Astrocyte (in vitro differentiated cells and primary cell): ENCODE data around the gene PHACTR4. TPM values are rescaled to one million over a fixed set of nuclear protein-coding genes. Genes with fewer than 3 reads are reported as not detected.
A peak's percentile ranks its signal among the peaks of the same experiment; 100 is the strongest.

ENCODE experiments used
- DNase-seq: peaks from one replicate; pipeline ENCODE4 v3.0.0-alpha.2; 2010; ENCODE audit warnings: low read depth
- FAIRE-seq: peaks from 2 replicates; lab custom pipeline; 2011; peaks lifted over from hg19 to GRCh38; lab: Jason Lieb, UNC
- H2AFZ ChIP-seq: 2 replicates; pipeline ENCODE4 v1.6.0; 2012; ENCODE audit warnings: low read depth, low read length, inconsistent platforms
- H3K27ac ChIP-seq: 2 replicates; pipeline ENCODE4 v1.5.1; 2011; ENCODE audit warnings: low read depth, low read length, inconsistent platforms
- H3K27me3 ChIP-seq: 2 replicates; pipeline ENCODE4 v1.6.0; 2011; ENCODE audit warnings: low read length, inconsistent platforms; ENCODE audit not compliant: insufficient read depth
- H3K36me3 ChIP-seq: 2 replicates; pipeline ENCODE4 v1.5.1; 2011; ENCODE audit warnings: low read length, inconsistent platforms; ENCODE audit not compliant: insufficient read depth
- H3K4me1 ChIP-seq: 2 replicates; pipeline ENCODE4 v1.5.1; 2011; ENCODE audit warnings: low read length, inconsistent platforms; ENCODE audit not compliant: insufficient read depth
- H3K4me2 ChIP-seq: 2 replicates; pipeline ENCODE4 v1.6.0; 2012; ENCODE audit warnings: low read length, inconsistent platforms
- H3K4me3 ChIP-seq: 2 replicates; pipeline ENCODE4 v1.5.1; 2011; ENCODE audit warnings: low read depth, mild to moderate bottlenecking, low read length, inconsistent platforms; ENCODE audit not compliant: insufficient read depth
- H3K79me2 ChIP-seq: 2 replicates; pipeline ENCODE4 v1.6.0; 2012; ENCODE audit warnings: mild to moderate bottlenecking, low read length, inconsistent platforms; ENCODE audit not compliant: insufficient read depth
- H3K9ac ChIP-seq: 2 replicates; pipeline ENCODE4 v1.6.0; 2012; ENCODE audit warnings: mild to moderate bottlenecking, low read length, inconsistent platforms
- H3K9me3 ChIP-seq: 2 replicates; pipeline ENCODE4 v1.5.1; 2012; ENCODE audit warnings: low read depth, mild to moderate bottlenecking, low read length, inconsistent platforms; ENCODE audit not compliant: insufficient read depth
- H4K20me1 ChIP-seq: 2 replicates; pipeline ENCODE4 v1.6.0; 2012; ENCODE audit warnings: low read length, inconsistent platforms; ENCODE audit not compliant: insufficient read depth
- H3K27ac Mint-ChIP-seq: one replicate; pipeline ENCODE4 v1.8.0; 2021; ENCODE audit warnings: mild to moderate bottlenecking, mixed read lengths; ENCODE audit not compliant: unreplicated experiment
- H3K27me3 Mint-ChIP-seq: one replicate; pipeline ENCODE4 v1.8.0; 2021; ENCODE audit warnings: low read depth, mixed read lengths; ENCODE audit not compliant: unreplicated experiment
- H3K36me3 Mint-ChIP-seq: one replicate; pipeline ENCODE4 v1.8.0; 2021; ENCODE audit warnings: low read depth, mixed read lengths; ENCODE audit not compliant: unreplicated experiment
- H3K4me1 Mint-ChIP-seq: one replicate; pipeline ENCODE4 v1.8.0; 2021; ENCODE audit warnings: low read depth, mixed read lengths; ENCODE audit not compliant: unreplicated experiment
- H3K4me3 Mint-ChIP-seq: one replicate; pipeline ENCODE4 v1.8.0; 2021; ENCODE audit warnings: mild to moderate bottlenecking, moderate library complexity, mixed read lengths; ENCODE audit not compliant: unreplicated experiment
- H3K9me3 Mint-ChIP-seq: one replicate; pipeline ENCODE4 v1.8.0; 2021; ENCODE audit warnings: mild to moderate bottlenecking, mixed read lengths; ENCODE audit not compliant: unreplicated experiment
- EZH2 ChIP-seq: IDR thresholded peaks from 2 replicates; pipeline ENCODE4 v1.6.1; 2012; ENCODE audit warnings: mild to moderate bottlenecking, low read length, inconsistent platforms; ENCODE audit not compliant: insufficient read depth
- total RNA-seq: library from RNA; stranded (reverse); gene quantifications from 2 replicates; pipeline ENCODE4 v1.2.1, GENCODE V29; 2021
- TF ChIP-seq, protein P1 (sequence below): IDR thresholded peaks from 2 replicates; pipeline ENCODE4 v1.5.1; 2011; ENCODE audit warnings: low read depth, mild to moderate bottlenecking, inconsistent platforms, low read length, moderate library complexity; ENCODE audit not compliant: insufficient read depth

The PHACTR4 gene
- total RNA-seq, 1 donor from 2014 or later: 78.5 TPM

DNA sequence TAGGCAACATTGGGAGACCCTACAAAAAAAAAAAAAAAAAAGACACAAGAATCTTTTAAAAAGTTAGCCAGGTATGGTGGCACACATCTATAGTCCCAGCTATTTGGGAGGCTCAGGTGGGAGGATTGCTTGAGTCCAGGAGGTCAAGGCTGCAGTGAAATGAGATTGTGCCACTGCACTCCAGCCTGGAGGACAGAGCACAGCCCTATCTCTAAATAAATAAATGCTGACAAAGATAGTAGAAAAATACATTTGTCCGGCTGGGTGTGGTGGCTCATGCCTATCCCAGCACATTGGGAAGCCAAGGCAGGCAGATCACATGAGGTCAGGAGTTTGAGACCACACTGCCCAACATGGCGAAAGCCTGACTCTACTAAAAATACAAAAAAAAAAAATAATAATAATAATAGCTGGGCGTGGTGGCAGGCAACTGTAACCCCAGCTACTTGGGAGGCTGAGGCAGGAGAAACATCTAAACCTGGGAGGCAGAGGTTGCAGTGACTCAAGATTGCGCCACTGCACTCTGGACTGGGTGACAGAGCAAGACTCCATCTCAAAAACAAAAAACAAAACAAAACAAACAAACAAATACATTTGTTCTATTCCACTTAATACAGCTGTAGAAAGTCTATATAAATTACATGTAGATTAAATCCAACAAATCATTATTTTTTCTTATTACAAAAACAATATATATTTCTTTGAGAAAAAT is 48.5 kb downstream of the PHACTR4 start:
- H3K36me3 ChIP-seq: no peaks in the 10 kb centered on the region
- H3K4me2 ChIP-seq: peak overlapping the region; percentile 61
- H3K4me1 Mint-ChIP-seq: peaks cover 25% of the 10 kb centered on the region
- no peak overlapping the region for H3K27ac ChIP-seq
- H3K79me2 ChIP-seq: peaks cover 46% of the 10 kb centered on the region
- H4K20me1 ChIP-seq: peaks cover 22% of the 10 kb centered on the region
- DNase-seq (no peak), FAIRE-seq (no peak)
- no peaks in the 10 kb centered on the region for H3K9me3 Mint-ChIP-seq
- H3K9me3 ChIP-seq: no peaks in the 10 kb centered on the region
- no peak for TF ChIP-seq EZH2
- TF ChIP-seq, protein P1, sequence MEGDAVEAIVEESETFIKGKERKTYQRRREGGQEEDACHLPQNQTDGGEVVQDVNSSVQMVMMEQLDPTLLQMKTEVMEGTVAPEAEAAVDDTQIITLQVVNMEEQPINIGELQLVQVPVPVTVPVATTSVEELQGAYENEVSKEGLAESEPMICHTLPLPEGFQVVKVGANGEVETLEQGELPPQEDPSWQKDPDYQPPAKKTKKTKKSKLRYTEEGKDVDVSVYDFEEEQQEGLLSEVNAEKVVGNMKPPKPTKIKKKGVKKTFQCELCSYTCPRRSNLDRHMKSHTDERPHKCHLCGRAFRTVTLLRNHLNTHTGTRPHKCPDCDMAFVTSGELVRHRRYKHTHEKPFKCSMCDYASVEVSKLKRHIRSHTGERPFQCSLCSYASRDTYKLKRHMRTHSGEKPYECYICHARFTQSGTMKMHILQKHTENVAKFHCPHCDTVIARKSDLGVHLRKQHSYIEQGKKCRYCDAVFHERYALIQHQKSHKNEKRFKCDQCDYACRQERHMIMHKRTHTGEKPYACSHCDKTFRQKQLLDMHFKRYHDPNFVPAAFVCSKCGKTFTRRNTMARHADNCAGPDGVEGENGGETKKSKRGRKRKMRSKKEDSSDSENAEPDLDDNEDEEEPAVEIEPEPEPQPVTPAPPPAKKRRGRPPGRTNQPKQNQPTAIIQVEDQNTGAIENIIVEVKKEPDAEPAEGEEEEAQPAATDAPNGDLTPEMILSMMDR: no peak
- no peak overlapping the region for H3K4me3 Mint-ChIP-seq
- no peaks in the 10 kb centered on the region for H3K36me3 Mint-ChIP-seq
- peak overlapping the region; percentile 99 for H3K27ac Mint-ChIP-seq
- no peaks in the 10 kb centered on the region for H3K27me3 Mint-ChIP-seq
- H3K9ac ChIP-seq: no peak overlapping the region
- H3K4me3 ChIP-seq: no peak overlapping the region
- no peaks in the 10 kb centered on the region for H3K27me3 ChIP-seq
- H3K4me1 ChIP-seq: peaks cover 3% of the 10 kb centered on the region
- no peak overlapping the region for H2AFZ ChIP-seq

DNA sequence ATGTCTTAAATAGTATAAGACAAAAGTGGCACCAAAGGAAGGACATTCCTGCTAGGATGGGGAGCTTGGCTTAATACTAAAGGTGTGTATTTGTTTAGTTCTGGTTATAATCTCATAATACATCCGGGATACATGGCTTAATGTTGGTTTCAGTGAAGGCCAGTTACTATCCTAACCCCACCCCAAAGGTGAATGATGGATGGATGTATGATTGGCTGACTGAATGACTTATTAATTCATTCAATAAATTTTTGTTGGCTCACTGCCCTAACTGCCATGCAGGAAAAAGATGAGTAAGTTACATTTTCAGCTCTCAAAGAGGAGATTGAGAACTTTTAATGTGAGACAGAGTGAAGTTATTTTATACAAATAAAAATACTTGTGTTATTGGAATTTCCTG is 52.2 kb downstream of the PHACTR4 start:
- peaks cover 26% of the 10 kb centered on the region for H3K79me2 ChIP-seq
- Mint-ChIP-seq H3K9me3 (no peaks in the 10 kb centered on the region), H3K27me3 (no peaks in the 10 kb centered on the region), H3K36me3 (peaks cover 4% of the 10 kb centered on the region), H3K27ac (no peak overlapping the region), H3K4me1 (peaks cover 12% of the 10 kb centered on the region), H3K4me3 (no peak overlapping the region)
- no peaks in the 10 kb centered on the region for H3K9me3 ChIP-seq
- H3K4me1 ChIP-seq: peaks cover 3% of the 10 kb centered on the region
- no peak for TF ChIP-seq EZH2
- TF ChIP-seq, protein P1: no peak
- no peak for FAIRE-seq
- H3K4me2 ChIP-seq: no peak overlapping the region
- H3K4me3 ChIP-seq: no peak overlapping the region
- no peak for DNase-seq
- H2AFZ ChIP-seq: no peak overlapping the region
- peaks cover 3% of the 10 kb centered on the region for H4K20me1 ChIP-seq
- H3K27ac ChIP-seq: no peak overlapping the region
- no peaks in the 10 kb centered on the region for H3K27me3 ChIP-seq
- H3K36me3 ChIP-seq: no peaks in the 10 kb centered on the region
- no peak overlapping the region for H3K9ac ChIP-seq

DNA sequence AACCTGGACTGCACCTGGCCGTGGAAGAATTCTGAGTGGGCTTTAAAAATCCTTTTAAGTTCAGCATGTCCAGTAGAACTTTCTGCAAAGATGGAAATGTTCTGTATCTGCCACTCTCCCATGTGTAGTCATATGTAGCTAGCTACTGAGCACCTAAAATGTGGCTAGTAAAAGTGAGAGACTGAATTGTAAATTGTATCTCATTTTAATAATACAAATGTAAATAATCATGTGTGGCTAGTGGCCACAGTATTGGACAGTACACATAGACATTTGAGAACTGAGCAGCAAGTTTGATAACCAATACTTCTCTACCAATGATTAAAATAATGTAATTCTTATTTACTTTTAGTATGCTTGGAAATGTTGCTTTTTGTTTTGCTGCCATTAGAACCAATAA is 57.3 kb downstream of the PHACTR4 start:
- Histone ChIP-seq H3K9me3 (no peaks in the 10 kb centered on the region), H3K27me3 (no peaks in the 10 kb centered on the region), H4K20me1 (peaks cover 7% of the 10 kb centered on the region), H3K79me2 (peaks cover 16% of the 10 kb centered on the region), H2AFZ (no peak overlapping the region), H3K36me3 (no peaks in the 10 kb centered on the region), H3K4me1 (peaks cover 4% of the 10 kb centered on the region), H3K27ac (no peak overlapping the region), H3K9ac (no peak overlapping the region), H3K4me2 (no peak overlapping the region), H3K4me3 (no peak overlapping the region)
- FAIRE-seq (no peak), DNase-seq (no peak)
- Mint-ChIP-seq H3K4me1 (peaks cover 15% of the 10 kb centered on the region), H3K27me3 (no peaks in the 10 kb centered on the region), H3K9me3 (no peaks in the 10 kb centered on the region), H3K4me3 (no peak overlapping the region), H3K27ac (no peak overlapping the region), H3K36me3 (peaks cover 4% of the 10 kb centered on the region)
- TF ChIP-seq EZH2: no peak
- TF ChIP-seq, protein P1: no peak
